SK-N-SH (cell line): ENCODE measurements around the gene ISLR. TPM values are rescaled to one million over a fixed set of nuclear protein-coding genes. Genes with fewer than 3 reads are reported as not detected.
A peak's percentile ranks its signal among the peaks of the same experiment; 100 is the strongest.

Source experiments
- CTCF ChIA-PET: fragments of 300-600, 350-600 bp; formaldehyde crosslinking; extraction: SDS; loops from one replicate; lab custom pipeline; 2021; lab: Yijun Ruan, JAX
- POLR2A ChIA-PET: fragments of 350-600 bp; sonication (Branson Sonifier 250); formaldehyde crosslinking; extraction: SDS; loops from one replicate; lab custom pipeline; 2020; ENCODE audit warnings: antibody characterized with exemption, inconsistent platforms; lab: Yijun Ruan, JAX
- DNase-seq: peaks from one replicate; pipeline ENCODE4 v3.0.0; 2012
- H2AFZ ChIP-seq: fragments of 200-600 bp; sonication (generic); 2 replicates; pipeline ENCODE4 v1.8.1; 2016; ENCODE audit warnings: antibody characterized with exemption, mild to moderate bottlenecking, low read depth
- H3F3A ChIP-seq: fragments of 200-600 bp; sonication (generic); replicated peaks from 2 replicates; pipeline ENCODE3; 2016; ENCODE audit warnings: antibody characterized with exemption, mild to moderate bottlenecking; ENCODE audit not compliant: insufficient read depth
- H3K27ac ChIP-seq, 2 experiments: fragments of 200-500 bp in 1 of 2; fragments of 200-600 bp in 1 of 2; sonication (Bioruptor generic) in 1 of 2; sonication (generic), shearing (Covaris generic) in 1 of 2; 2 replicates each; pipeline versions ENCODE4 v1.5.1 to v1.6.1; 2014 to 2016; ENCODE audit warnings: low read depth in 2 of 2, inconsistent platforms in 1 of 2, low read length in 1 of 2, mild to moderate bottlenecking in 1 of 2, mixed read lengths in 1 of 2
- H3K27me3 ChIP-seq: fragments of 200-600 bp; sonication (generic), shearing (Covaris generic); 2 replicates; pipeline ENCODE4 v1.6.1; 2016; ENCODE audit warnings: mixed run types; ENCODE audit not compliant: insufficient read depth
- H3K36me3 ChIP-seq, 2 experiments: fragments of 200-500 bp in 1 of 2; fragments of 200-600 bp in 1 of 2; sonication (Bioruptor generic) in 1 of 2; sonication (generic) in 1 of 2; replicated peaks in 1 of 2; 2 replicates each; pipeline versions ENCODE3 to v1.5.1; 2014 to 2016; ENCODE audit warnings: low read length in 1 of 2, mild to moderate bottlenecking in 1 of 2; ENCODE audit not compliant: insufficient read depth in 2 of 2, control insufficient read depth in 1 of 2
- H3K4me1 ChIP-seq, 2 experiments: fragments of 200-500 bp in 1 of 2; fragments of 200-600 bp in 1 of 2; sonication (Bioruptor generic) in 1 of 2; sonication (generic), shearing (Covaris generic) in 1 of 2; 2 replicates each; pipeline versions ENCODE4 v1.5.1 to v1.6.1; 2014 to 2016; ENCODE audit warnings: low read depth in 1 of 2, low read length in 1 of 2, mixed run types in 1 of 2; ENCODE audit not compliant: insufficient read depth in 2 of 2, control insufficient read depth in 1 of 2
- H3K4me2 ChIP-seq: fragments of 200-600 bp; sonication (generic), shearing (Covaris generic); 2 replicates; pipeline ENCODE4 v1.6.1; 2017; ENCODE audit warnings: mixed run types
- H3K4me3 ChIP-seq, 2 experiments: fragments of 200-500 bp in 1 of 2; fragments of 200-600 bp in 1 of 2; sonication (Bioruptor generic) in 1 of 2; sonication (generic), shearing (Covaris generic) in 1 of 2; 2 replicates each; pipeline versions ENCODE4 v1.5.1 to v1.8.1; 2014 to 2016; ENCODE audit warnings: low read depth in 2 of 2, inconsistent platforms in 1 of 2, low read length in 1 of 2, mild to moderate bottlenecking in 1 of 2, mixed read lengths in 1 of 2, moderate library complexity in 1 of 2
- H3K79me2 ChIP-seq: fragments of 200-600 bp; sonication (generic); 2 replicates; pipeline ENCODE4 v1.8.1; 2017; ENCODE audit warnings: mild to moderate bottlenecking; ENCODE audit not compliant: insufficient read depth
- H3K9ac ChIP-seq: fragments of 200-600 bp; sonication (generic); 2 replicates; pipeline ENCODE4 v1.6.1; 2017; ENCODE audit warnings: mixed run types
- H3K9me2 ChIP-seq: fragments of 200-600 bp; sonication (generic); 2 replicates; pipeline ENCODE4 v1.6.1; 2017; ENCODE audit warnings: mixed run types
- H3K9me3 ChIP-seq: fragments of 200-600 bp; sonication (generic); 2 replicates; pipeline ENCODE4 v1.6.1; 2017; ENCODE audit warnings: mixed run types, mild to moderate bottlenecking, moderate library complexity
- H4K20me1 ChIP-seq: fragments of 200-600 bp; sonication (generic); 2 replicates; pipeline ENCODE4 v1.6.1; 2017; ENCODE audit warnings: mild to moderate bottlenecking, mixed run types; ENCODE audit not compliant: insufficient read depth
- FOXJ3 ChIP-seq: sonication (generic); formaldehyde crosslinking; IDR thresholded peaks from 2 replicates; pipeline ENCODE4 v1.5.1; 2020; ENCODE audit warnings: mild to moderate bottlenecking, missing genetic modification reagents
- JUND ChIP-seq: IDR thresholded peaks from 2 replicates; pipeline ENCODE4 v1.4.0; 2012
- NRF1 ChIP-seq: IDR thresholded peaks from 2 replicates; pipeline ENCODE4 v1.6.1; 2012; ENCODE audit warnings: low read depth, mild to moderate bottlenecking, low read length
- REST ChIP-seq: IDR thresholded peaks from 2 replicates; pipeline ENCODE4 v1.6.1; 2012; ENCODE audit warnings: mild to moderate bottlenecking, low read depth, low read length, moderate library complexity
- RFX5 ChIP-seq: IDR thresholded peaks from 2 replicates; pipeline ENCODE4 v1.6.1; 2012; ENCODE audit warnings: mild to moderate bottlenecking, improper control_type of control experiment, low read length
- TAF1 ChIP-seq: IDR thresholded peaks from 2 replicates; pipeline ENCODE4 v1.6.1; 2012; ENCODE audit warnings: low read depth, mild to moderate bottlenecking, low read length, moderate library complexity, borderline replicate concordance
- WGBS: methylation state at CpG from one replicate; pipeline ENCODE4 v1.1.6; 2017; ENCODE audit warnings: low lambda C conversion rate; 5-methylcytosine and 5-hydroxymethylcytosine counted together
- polyA plus RNA-seq, 3 experiments: library from polyadenylated mRNA; depleted of rRNA; stranded (reverse); fragments of >200 nt; gene quantifications; 2 replicates each; pipeline ENCODE4 v1.2.3, GENCODE V29; 2012
- TF ChIP-seq, protein P1 (sequence below): fragments of 200-600 bp; sonication (generic); IDR thresholded peaks from 2 replicates; pipeline ENCODE4 v1.6.1; 2017; ENCODE audit warnings: antibody characterized with exemption, mild to moderate bottlenecking, moderate library complexity

Gene ISLR
- polyA plus RNA-seq, 1 of the 3 experiments (the other 2 are of a cell fraction), result 7.3 TPM

DNA sequence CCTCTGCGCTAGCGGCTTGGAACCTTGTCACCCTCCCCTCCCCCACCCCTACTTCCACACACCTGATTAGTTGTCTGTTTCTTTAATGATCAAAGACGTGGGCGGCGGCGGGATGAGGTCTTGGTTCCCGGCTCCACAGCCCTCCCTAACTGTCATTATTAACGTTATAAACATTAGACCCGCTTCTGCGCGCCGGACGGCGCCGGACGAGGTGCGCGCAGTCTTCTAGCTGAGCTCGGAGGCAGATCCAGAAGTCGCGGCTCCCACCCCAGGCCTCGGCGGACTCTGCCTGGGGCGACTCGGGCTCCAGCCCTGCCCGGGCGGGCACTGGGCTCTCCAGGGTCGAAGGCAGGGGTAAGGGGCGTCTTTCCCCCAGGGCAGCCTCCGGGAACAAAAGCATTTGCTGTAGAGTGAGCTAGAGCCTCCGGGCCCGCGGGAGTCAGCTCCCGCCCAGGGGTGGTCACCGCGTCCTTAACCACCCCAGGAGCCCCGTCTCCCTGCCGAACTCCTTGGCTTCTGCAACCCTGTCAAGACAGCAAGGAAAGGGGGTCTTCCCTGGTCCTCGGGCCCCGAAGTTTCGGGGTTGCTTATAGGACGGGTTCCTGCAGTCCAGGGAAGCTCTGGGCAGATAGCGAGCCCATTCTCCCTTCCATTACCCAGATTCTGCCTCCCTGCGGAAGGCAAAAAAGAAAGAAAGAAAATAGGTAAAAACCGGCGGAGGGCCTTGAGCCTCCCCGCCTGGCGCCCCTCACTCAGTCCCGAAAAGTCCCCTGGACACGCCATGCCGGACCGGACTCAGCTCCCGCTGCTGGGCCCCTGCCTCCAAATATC is 45.3 kb upstream of the ISLR start:
- Histone ChIP-seq H3K4me3 (peak overlapping the region; percentile 42 to 59), H3K4me2 (peak overlapping the region; percentile 92), H3K4me1 (peaks cover 0 to 31% of the 10 kb centered on the region in 2 experiments; a peak in 1 of 4 replicates), H3K36me3 (no peaks in the 10 kb centered on the region), H3K27me3 (peaks cover 32% of the 10 kb centered on the region), H3K79me2 (no peaks in the 10 kb centered on the region), H2AFZ (0 out of 2 replicates have a peak overlapping the region, but pooled peaks have one; percentile 72), H3K9ac (peak overlapping the region; percentile 41; the same call in 1 of the 2 replicates), H3K9me2 (no peaks in the 10 kb centered on the region), H3K27ac (peak overlapping the region in 1 of 2 experiments; percentile 65; a peak in 1 of 4 replicates), H3K9me3 (no peaks in the 10 kb centered on the region), H3F3A (no peaks in the 10 kb centered on the region), H4K20me1 (no peaks in the 10 kb centered on the region)
- 25% methylated on average over 29 of the region's 53 CpGs for WGBS
- ChIA-PET CTCF (interaction anchor here (0.6 to 6.5 kb wide), 43 partner anchors 11 to 310 kb away, joined by 3 to 110 read pairs (median 6); partner anchors contain the start of gene STRA6), POLR2A (interaction anchor here (0.8 to 3.4 kb wide), 6 partner anchors 74 to 194 kb away, joined by 3 to 17 read pairs (median 4); partner anchors contain the start of gene STRA6)
- peak; percentile 60 for DNase-seq
- no peak for TF ChIP-seq RFX5
- no peak for TF ChIP-seq FOXJ3 (CRISPR knock-in tag)
- no peak for TF ChIP-seq NRF1
- no peak for TF ChIP-seq REST
- TF ChIP-seq TAF1, result no peak
- TF ChIP-seq, protein P1, sequence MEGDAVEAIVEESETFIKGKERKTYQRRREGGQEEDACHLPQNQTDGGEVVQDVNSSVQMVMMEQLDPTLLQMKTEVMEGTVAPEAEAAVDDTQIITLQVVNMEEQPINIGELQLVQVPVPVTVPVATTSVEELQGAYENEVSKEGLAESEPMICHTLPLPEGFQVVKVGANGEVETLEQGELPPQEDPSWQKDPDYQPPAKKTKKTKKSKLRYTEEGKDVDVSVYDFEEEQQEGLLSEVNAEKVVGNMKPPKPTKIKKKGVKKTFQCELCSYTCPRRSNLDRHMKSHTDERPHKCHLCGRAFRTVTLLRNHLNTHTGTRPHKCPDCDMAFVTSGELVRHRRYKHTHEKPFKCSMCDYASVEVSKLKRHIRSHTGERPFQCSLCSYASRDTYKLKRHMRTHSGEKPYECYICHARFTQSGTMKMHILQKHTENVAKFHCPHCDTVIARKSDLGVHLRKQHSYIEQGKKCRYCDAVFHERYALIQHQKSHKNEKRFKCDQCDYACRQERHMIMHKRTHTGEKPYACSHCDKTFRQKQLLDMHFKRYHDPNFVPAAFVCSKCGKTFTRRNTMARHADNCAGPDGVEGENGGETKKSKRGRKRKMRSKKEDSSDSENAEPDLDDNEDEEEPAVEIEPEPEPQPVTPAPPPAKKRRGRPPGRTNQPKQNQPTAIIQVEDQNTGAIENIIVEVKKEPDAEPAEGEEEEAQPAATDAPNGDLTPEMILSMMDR, result no peak
- no peak for TF ChIP-seq JUND
